Caco-2 (cell line): ENCODE data around the gene SYT14. TPM values are rescaled to one million over a fixed set of nuclear protein-coding genes. Genes with fewer than 3 reads are reported as not detected.

Experiments
- BruUV-seq: library from RNA; stranded (reverse); fragments of 400-500 nt; replicated peaks from 2 replicates; lab custom pipeline; 2021; lab: Mats Ljungman, UMichigan
- CTCF ChIA-PET: fragments of 300-600 bp; sonication (Branson Sonifier 250); formaldehyde crosslinking; loops from one replicate; lab custom pipeline; 2022; ENCODE audit warnings: antibody characterized with exemption; lab: Charles Lee
- POLR2A ChIA-PET: fragments of 300-600 bp; sonication (Branson Sonifier 250); formaldehyde crosslinking; loops from one replicate; lab custom pipeline; 2022; ENCODE audit warnings: antibody characterized with exemption; lab: Charles Lee
- DNase-seq, 2 experiments: peaks; one replicate each; pipeline versions ENCODE4 v3.0.0 to v3.0.0-alpha.2; 2020 to 2022
- H3K27me3 ChIP-seq: replicated peaks from 2 replicates; pipeline ENCODE4 v1.6.0; 2011; ENCODE audit warnings: low read length; ENCODE audit not compliant: control insufficient read depth, insufficient read depth
- H3K36me3 ChIP-seq: 2 replicates; pipeline ENCODE4 v1.5.1; 2011; ENCODE audit warnings: low read length; ENCODE audit not compliant: control insufficient read depth, insufficient read depth
- H3K4me1 ChIP-seq: fragments of 250-450 bp; sonication (Bioruptor Pico); 2 replicates; pipeline ENCODE4 v1.5.1; 2020; ENCODE audit warnings: mild to moderate bottlenecking
- H3K4me3 ChIP-seq: 2 replicates; pipeline ENCODE4 v1.5.1; 2011; ENCODE audit warnings: low read depth, mild to moderate bottlenecking, control low read depth, low read length
- H3K9me3 ChIP-seq: fragments of 250-450 bp; sonication (Bioruptor Pico); 2 replicates; pipeline ENCODE4 v1.5.1; 2020; ENCODE audit warnings: mild to moderate bottlenecking, moderate library complexity
- H3K27ac Mint-ChIP-seq: one replicate; pipeline ENCODE4 v1.8.0; 2022; ENCODE audit warnings: mixed read lengths; ENCODE audit not compliant: unreplicated experiment
- H3K27me3 Mint-ChIP-seq: one replicate; pipeline ENCODE4 v1.8.0; 2022; ENCODE audit warnings: mixed read lengths; ENCODE audit not compliant: insufficient read depth, unreplicated experiment
- H3K36me3 Mint-ChIP-seq: one replicate; pipeline ENCODE4 v1.8.0; 2022; ENCODE audit warnings: mild to moderate bottlenecking, mixed read lengths; ENCODE audit not compliant: insufficient read depth, unreplicated experiment
- H3K4me1 Mint-ChIP-seq: one replicate; pipeline ENCODE4 v1.8.0; 2022; ENCODE audit warnings: low read depth, mixed read lengths; ENCODE audit not compliant: unreplicated experiment
- H3K4me3 Mint-ChIP-seq: one replicate; pipeline ENCODE4 v1.8.0; 2022; ENCODE audit warnings: mild to moderate bottlenecking, moderate library complexity, mixed read lengths; ENCODE audit not compliant: unreplicated experiment
- H3K9me3 Mint-ChIP-seq: one replicate; pipeline ENCODE4 v1.8.0; 2022; ENCODE audit warnings: mixed read lengths; ENCODE audit not compliant: unreplicated experiment
- intact Hi-C: fragments of 100-400 bp; cut with micrococcal nuclease; formaldehyde crosslinking; loops from one replicate; pipeline ENCODE4 v1.10.0; 2022; ENCODE audit not compliant: unreplicated experiment
- total RNA-seq: library from RNA; stranded (reverse); gene quantifications from 2 replicates; pipeline ENCODE4 v1.2.3, GENCODE V29; 2022
- TF ChIP-seq, protein P1 (sequence below), 2 experiments: fragments of 200-600 bp in 1 of 2; IDR thresholded peaks; 1 replicate in 1 of 2; 2 replicates in 1 of 2; pipeline versions ENCODE4 v1.5.1 to v1.8.0; 2011 to 2022; ENCODE audit warnings: antibody characterized with exemption in 1 of 2, control low read depth in 1 of 2, inconsistent platforms in 1 of 2, low read depth in 1 of 2, low read length in 1 of 2, mild to moderate bottlenecking in 1 of 2, moderate library complexity in 1 of 2; ENCODE audit not compliant: insufficient read depth in 1 of 2, severe bottlenecking in 1 of 2, unreplicated experiment in 1 of 2

Gene SYT14
- total RNA-seq, 1 experiment from 2014 or later, result 0.18 TPM

GRCh38 chr1:210117681-210118170 lies 179.7 kb downstream of the SYT14 start:
- no peak for DNase-seq
- ChIA-PET CTCF (no interaction called here), POLR2A (no interaction called here)
- no peaks in the 10 kb centered on the region for H3K27me3 Mint-ChIP-seq
- no peak overlapping the region for H3K4me3 Mint-ChIP-seq
- H3K4me1 Mint-ChIP-seq, result no peaks in the 10 kb centered on the region
- Histone ChIP-seq H3K27me3 (no peaks in the 10 kb centered on the region), H3K4me3 (no peak overlapping the region), H3K36me3 (no peaks in the 10 kb centered on the region), H3K4me1 (no peaks in the 10 kb centered on the region), H3K9me3 (no peaks in the 10 kb centered on the region)
- no peaks in the 10 kb centered on the region for H3K36me3 Mint-ChIP-seq
- intact Hi-C loops, result no loop called here
- BruUV-seq, result no TSS peak
- no peaks in the 10 kb centered on the region for H3K9me3 Mint-ChIP-seq
- TF ChIP-seq, protein P1, sequence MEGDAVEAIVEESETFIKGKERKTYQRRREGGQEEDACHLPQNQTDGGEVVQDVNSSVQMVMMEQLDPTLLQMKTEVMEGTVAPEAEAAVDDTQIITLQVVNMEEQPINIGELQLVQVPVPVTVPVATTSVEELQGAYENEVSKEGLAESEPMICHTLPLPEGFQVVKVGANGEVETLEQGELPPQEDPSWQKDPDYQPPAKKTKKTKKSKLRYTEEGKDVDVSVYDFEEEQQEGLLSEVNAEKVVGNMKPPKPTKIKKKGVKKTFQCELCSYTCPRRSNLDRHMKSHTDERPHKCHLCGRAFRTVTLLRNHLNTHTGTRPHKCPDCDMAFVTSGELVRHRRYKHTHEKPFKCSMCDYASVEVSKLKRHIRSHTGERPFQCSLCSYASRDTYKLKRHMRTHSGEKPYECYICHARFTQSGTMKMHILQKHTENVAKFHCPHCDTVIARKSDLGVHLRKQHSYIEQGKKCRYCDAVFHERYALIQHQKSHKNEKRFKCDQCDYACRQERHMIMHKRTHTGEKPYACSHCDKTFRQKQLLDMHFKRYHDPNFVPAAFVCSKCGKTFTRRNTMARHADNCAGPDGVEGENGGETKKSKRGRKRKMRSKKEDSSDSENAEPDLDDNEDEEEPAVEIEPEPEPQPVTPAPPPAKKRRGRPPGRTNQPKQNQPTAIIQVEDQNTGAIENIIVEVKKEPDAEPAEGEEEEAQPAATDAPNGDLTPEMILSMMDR (IDR thresholded peaks at IDR 0.05; ENCODE audit: insufficient read depth in 1 of 2, low read depth in 1 of 2, low read length in 1 of 2, severe bottlenecking in 1 of 2, unreplicated experiment in 1 of 2), result no peak
- no peak overlapping the region for H3K27ac Mint-ChIP-seq

DNA sequence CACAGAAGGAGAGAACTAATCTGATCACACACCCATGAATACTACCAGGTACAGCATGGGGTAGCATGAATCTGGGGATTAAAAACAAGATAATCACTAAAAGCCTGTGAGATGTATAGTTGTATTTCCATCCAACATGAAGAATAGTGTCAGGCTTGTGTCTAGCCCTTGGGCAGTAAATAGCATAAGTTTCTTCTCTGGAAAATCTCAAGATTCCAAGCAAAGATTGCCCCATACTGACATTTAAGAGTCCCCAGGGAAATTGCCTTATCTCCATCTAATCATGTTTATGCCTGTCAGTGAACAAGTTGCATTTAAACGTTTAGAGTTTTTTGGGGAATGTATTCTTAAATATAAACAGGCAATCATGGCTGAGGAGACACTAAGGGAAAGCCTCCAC lies 185.4 kb downstream of the SYT14 start:
- no peaks in the 10 kb centered on the region for H3K4me1 Mint-ChIP-seq
- no peaks in the 10 kb centered on the region for H3K9me3 ChIP-seq
- H3K36me3 ChIP-seq, result no peaks in the 10 kb centered on the region
- no peak overlapping the region for H3K4me3 ChIP-seq
- CTCF ChIA-PET, result no interaction called here
- no peaks in the 10 kb centered on the region for H3K27me3 Mint-ChIP-seq
- no peaks in the 10 kb centered on the region for H3K27me3 ChIP-seq
- H3K36me3 Mint-ChIP-seq, result no peaks in the 10 kb centered on the region
- intact Hi-C loops, result no loop called here
- TF ChIP-seq, protein P1 (IDR thresholded peaks at IDR 0.05; ENCODE audit: insufficient read depth in 1 of 2, low read depth in 1 of 2, low read length in 1 of 2, severe bottlenecking in 1 of 2, unreplicated experiment in 1 of 2), result no peak
- BruUV-seq, result no TSS peak
- DNase-seq, result no peak
- no peak overlapping the region for H3K4me3 Mint-ChIP-seq
- no peaks in the 10 kb centered on the region for H3K9me3 Mint-ChIP-seq
- POLR2A ChIA-PET, result no interaction called here
- no peak overlapping the region for H3K27ac Mint-ChIP-seq
- no peaks in the 10 kb centered on the region for H3K4me1 ChIP-seq

DNA sequence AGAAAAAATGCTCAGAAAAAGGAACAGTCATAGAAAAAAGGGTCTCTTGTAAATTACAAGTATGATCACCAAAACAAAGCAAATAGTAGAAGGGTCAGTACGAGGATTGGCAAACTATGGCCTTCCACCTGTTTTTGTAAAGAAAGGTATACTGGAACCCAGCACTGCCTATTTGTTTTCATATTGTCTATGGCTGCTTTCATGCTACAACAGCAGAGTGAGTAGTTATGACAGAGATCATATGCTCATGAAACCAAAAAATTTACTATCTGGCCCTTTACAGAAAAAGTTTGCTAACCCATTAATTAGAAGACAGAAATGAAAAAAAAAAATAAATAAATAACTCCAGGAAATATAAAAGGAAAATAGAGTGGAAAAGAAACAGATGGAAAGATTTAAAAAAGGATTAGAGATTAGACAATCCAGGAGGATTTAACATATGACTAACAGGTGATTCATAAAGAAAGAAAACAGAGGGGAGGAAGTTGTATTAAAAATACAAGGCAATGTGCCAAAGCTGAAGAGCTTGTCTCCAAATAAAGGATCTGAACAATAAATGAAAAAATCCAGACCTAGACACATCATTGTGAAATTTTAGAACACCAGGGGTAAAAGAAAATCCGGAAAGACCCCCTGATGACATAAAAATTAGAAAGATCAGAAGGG lies 186.0 kb downstream of the SYT14 start:
- DNase-seq, result no peak
- CTCF ChIA-PET, result no interaction called here
- TF ChIP-seq, protein P1 (IDR thresholded peaks at IDR 0.05; ENCODE audit: insufficient read depth in 1 of 2, low read depth in 1 of 2, low read length in 1 of 2, severe bottlenecking in 1 of 2, unreplicated experiment in 1 of 2), result no peak
- Mint-ChIP-seq H3K27ac (no peak overlapping the region), H3K9me3 (no peaks in the 10 kb centered on the region), H3K36me3 (no peaks in the 10 kb centered on the region), H3K4me1 (no peaks in the 10 kb centered on the region), H3K27me3 (no peaks in the 10 kb centered on the region), H3K4me3 (no peak overlapping the region)
- H3K27me3 ChIP-seq, result no peaks in the 10 kb centered on the region
- no TSS peak for BruUV-seq
- POLR2A ChIA-PET, result no interaction called here
- no peaks in the 10 kb centered on the region for H3K9me3 ChIP-seq
- H3K36me3 ChIP-seq, result no peaks in the 10 kb centered on the region
- intact Hi-C loops, result no loop called here
- H3K4me1 ChIP-seq, result no peaks in the 10 kb centered on the region
- H3K4me3 ChIP-seq, result no peak overlapping the region
